IgD-negative memory B cell (primary cell): ENCODE data around the gene SIK2. TPM values are rescaled to one million over a fixed set of nuclear protein-coding genes. Genes with fewer than 3 reads are reported as not detected.

Experiments
- H3K27ac Mint-ChIP-seq, 3 donors: one replicate each; pipeline ENCODE4 v1.8.0; 2020 to 2022; ENCODE audit warnings: mild to moderate bottlenecking in 3 of 3, mixed read lengths in 3 of 3, moderate library complexity in 1 of 3
- H3K27me3 Mint-ChIP-seq: one replicate; pipeline ENCODE4 v1.8.0; 2021; ENCODE audit warnings: mixed read lengths
- H3K36me3 Mint-ChIP-seq: one replicate; pipeline ENCODE4 v1.8.0; 2020; ENCODE audit warnings: mild to moderate bottlenecking, mixed read lengths
- H3K4me1 Mint-ChIP-seq, 3 donors: one replicate each; pipeline ENCODE4 v1.8.0; 2020 to 2022; ENCODE audit warnings: mixed read lengths in 3 of 3, mild to moderate bottlenecking in 1 of 3
- H3K4me3 Mint-ChIP-seq, 4 donors: one replicate each; pipeline ENCODE4 v1.8.0; 2020 to 2022; ENCODE audit warnings: mild to moderate bottlenecking in 4 of 4, mixed read lengths in 4 of 4, moderate library complexity in 3 of 4
- H3K9me3 Mint-ChIP-seq, 3 donors: one replicate each; pipeline ENCODE4 v1.8.0; 2020 to 2021; ENCODE audit warnings: mixed read lengths in 3 of 3, mild to moderate bottlenecking in 1 of 3
- polyA plus RNA-seq: library from polyadenylated mRNA; unstranded; fragments of 300-500 nt; fragmentation: Illumina TruSeq; gene quantifications from one replicate; pipeline ENCODE4 v1.2.3, GENCODE V29; 2021

The SIK2 gene
- polyA plus RNA-seq, 1 donor from 2014 or later: 0.41 TPM

DNA sequence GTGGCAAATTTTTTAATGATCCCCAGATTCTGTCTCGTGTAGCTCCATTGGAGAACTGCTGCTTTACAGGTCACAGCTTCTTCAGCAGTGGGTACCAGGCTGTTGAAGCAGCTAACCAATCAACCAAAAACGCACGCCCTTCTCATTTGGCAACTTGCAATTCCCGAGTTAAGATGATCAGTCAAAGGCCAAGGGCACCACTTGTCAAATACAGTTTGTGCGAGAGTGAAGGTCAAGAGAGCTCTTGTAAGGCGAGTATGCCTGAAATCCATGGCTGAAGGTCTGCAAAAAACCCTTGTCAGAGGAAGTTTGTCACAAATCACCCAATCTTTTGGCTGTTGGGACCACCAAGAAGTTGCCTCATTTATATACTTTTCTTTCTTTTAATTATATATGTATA lies 176.9 kb downstream of the SIK2 start:
- no peak overlapping the region for H3K4me3 Mint-ChIP-seq
- no peaks in the 10 kb centered on the region for H3K9me3 Mint-ChIP-seq
- H3K4me1 Mint-ChIP-seq: peaks cover 13 to 25% (median 17%) of the 10 kb centered on the region in 3 donors
- no peaks in the 10 kb centered on the region for H3K27me3 Mint-ChIP-seq
- H3K27ac Mint-ChIP-seq: no peak overlapping the region
- no peaks in the 10 kb centered on the region for H3K36me3 Mint-ChIP-seq

Other genes starting within 250 kb of the SIK2 start
- 194 TPM for gene POU2AF1, start 223.2 kb upstream of the SIK2 start, polyA plus RNA-seq
- gene BTG4, start 90.1 kb upstream of the SIK2 start, polyA plus RNA-seq: not detected
- not detected for gene HOATZ, start 87.7 kb upstream of the SIK2 start, polyA plus RNA-seq
- not detected for gene LAYN, start 61.7 kb upstream of the SIK2 start, polyA plus RNA-seq
- 14.9 TPM for gene PPP2R1B, start 163.9 kb downstream of the SIK2 start, polyA plus RNA-seq